Upper lobe of left lung (tissue), 6 donors: Measurements from ENCODE around the gene ELAVL1. TPM values are rescaled to one million over a fixed set of nuclear protein-coding genes. Genes with fewer than 3 reads are reported as not detected.

ENCODE experiments used
- ATAC-seq, 2 donors: fragments of 200-7000 bp; cut with Tn5 transposase; one replicate each; pipeline ENCODE4 v1.9.1; 2022; ENCODE audit warnings: mild to moderate bottlenecking in 2 of 2, moderate library complexity in 2 of 2; ENCODE audit not compliant: low FRiP score in 2 of 2
- DNase-seq, 2 donors: peaks; one replicate each; pipeline ENCODE4 v3.0.0-alpha.2; 2019 to 2020
- H3K27ac ChIP-seq, 4 donors: fragments of 200-600 bp; sonication (generic); one replicate each; pipeline ENCODE4 v1.5.1; 2016 to 2019
- H3K27me3 ChIP-seq, 4 donors: fragments of 200-600 bp; sonication (generic); one replicate each; pipeline ENCODE4 v1.5.1; 2017 to 2019
- H3K36me3 ChIP-seq, 4 donors: fragments of 200-600 bp; sonication (generic); one replicate each; pipeline ENCODE4 v1.5.1; 2016 to 2019
- H3K4me1 ChIP-seq, 4 donors: fragments of 200-600 bp; sonication (generic); one replicate each; pipeline ENCODE4 v1.5.1; 2018 to 2019
- H3K4me3 ChIP-seq, 4 donors: fragments of 200-600 bp; sonication (generic); one replicate each; pipeline ENCODE4 v1.5.1; 2017 to 2019; ENCODE audit warnings: mild to moderate bottlenecking in 2 of 4, moderate library complexity in 1 of 4
- H3K9me3 ChIP-seq, 4 donors: fragments of 200-600 bp; sonication (generic); one replicate each; pipeline ENCODE4 v1.5.1; 2018 to 2019
- EP300 ChIP-seq, 4 donors: sonication (generic); formaldehyde crosslinking; IDR thresholded peaks; one replicate each; pipeline ENCODE4 v1.5.1; 2017; ENCODE audit warnings: antibody characterized with exemption in 4 of 4, control low read depth in 2 of 4
- POLR2A ChIP-seq, 4 donors: fragments of 450-650 bp; IDR thresholded peaks; one replicate each; pipeline ENCODE4 v1.5.1; 2016 to 2017; ENCODE audit warnings: antibody characterized with exemption in 4 of 4, mild to moderate bottlenecking in 2 of 4
- POLR2AphosphoS5 ChIP-seq, 2 donors: sonication (generic); formaldehyde crosslinking; IDR thresholded peaks; one replicate each; pipeline ENCODE4 v1.5.1; 2017; ENCODE audit warnings: antibody characterized with exemption in 2 of 2
- WGBS, 2 donors: methylation state at CpG; one replicate each; pipeline ENCODE4 v1.1.5; 2017 to 2018; 5-methylcytosine and 5-hydroxymethylcytosine counted together
- total RNA-seq, 6 donors: library from RNA; depleted of rRNA in 4 of 6; stranded (reverse); fragments of >200 nt in 4 of 6; gene quantifications; one replicate each; pipeline versions ENCODE4 v1.1.0 to v1.2.1, GENCODE V29; 2016 to 2021
- TF ChIP-seq, protein P1 (sequence below), 6 experiments: fragments of 450-650 bp in 4 of 6; fragments of 200-600 bp in 2 of 6; sonication (generic) in 2 of 6; IDR thresholded peaks; one replicate each; pipeline ENCODE4 v1.5.1; 2016 to 2019; ENCODE audit warnings: antibody characterized with exemption in 6 of 6
- donor health status: DM: no; HTN: no; CAD: no; lungs with moderate emphysema.
- donor health status: DM: no; HTN: yes; CAD: no; lungs with severe emphysema.

The ELAVL1 gene
- total RNA-seq, 6 donors from 2014 or later, result 21.0 to 71.1 (median 36.1) TPM

GRCh38 chr19:7912144-7912696 is 93.2 kb downstream of the ELAVL1 start:
- peaks cover 12 to 23% (median 19%) of the 10 kb centered on the region in 4 donors for H3K4me1 ChIP-seq
- H3K4me3 ChIP-seq, result no peak overlapping the region
- TF ChIP-seq, protein P1, sequence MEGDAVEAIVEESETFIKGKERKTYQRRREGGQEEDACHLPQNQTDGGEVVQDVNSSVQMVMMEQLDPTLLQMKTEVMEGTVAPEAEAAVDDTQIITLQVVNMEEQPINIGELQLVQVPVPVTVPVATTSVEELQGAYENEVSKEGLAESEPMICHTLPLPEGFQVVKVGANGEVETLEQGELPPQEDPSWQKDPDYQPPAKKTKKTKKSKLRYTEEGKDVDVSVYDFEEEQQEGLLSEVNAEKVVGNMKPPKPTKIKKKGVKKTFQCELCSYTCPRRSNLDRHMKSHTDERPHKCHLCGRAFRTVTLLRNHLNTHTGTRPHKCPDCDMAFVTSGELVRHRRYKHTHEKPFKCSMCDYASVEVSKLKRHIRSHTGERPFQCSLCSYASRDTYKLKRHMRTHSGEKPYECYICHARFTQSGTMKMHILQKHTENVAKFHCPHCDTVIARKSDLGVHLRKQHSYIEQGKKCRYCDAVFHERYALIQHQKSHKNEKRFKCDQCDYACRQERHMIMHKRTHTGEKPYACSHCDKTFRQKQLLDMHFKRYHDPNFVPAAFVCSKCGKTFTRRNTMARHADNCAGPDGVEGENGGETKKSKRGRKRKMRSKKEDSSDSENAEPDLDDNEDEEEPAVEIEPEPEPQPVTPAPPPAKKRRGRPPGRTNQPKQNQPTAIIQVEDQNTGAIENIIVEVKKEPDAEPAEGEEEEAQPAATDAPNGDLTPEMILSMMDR (IDR thresholded peaks at IDR 0.05), result no peak
- TF ChIP-seq POLR2A (IDR thresholded peaks at IDR 0.05) (no peak), EP300 (IDR thresholded peaks at IDR 0.05) (no peak), POLR2AphosphoS5 (IDR thresholded peaks at IDR 0.05) (no peak)
- peak in 1 of 2 donors; percentile 77 for DNase-seq
- ATAC-seq, result no peak
- no peak overlapping the region for H3K27ac ChIP-seq
- WGBS, 2 donors, result 95 to 97% methylated on average over 11 to 24 of the region's 31 CpGs
- peaks cover 26 to 47% (median 45%) of the 10 kb centered on the region in 4 donors for H3K36me3 ChIP-seq
- peaks cover 0 to 22% (median 15%) of the 10 kb centered on the region in 4 donors for H3K27me3 ChIP-seq
- H3K9me3 ChIP-seq, result no peaks in the 10 kb centered on the region

- Histone ChIP-seq H3K4me1 (peaks cover 8 to 23% (median 15%) of the 10 kb centered on the region in 4 donors), H3K27me3 (peaks cover 0 to 16% (median 10%) of the 10 kb centered on the region in 4 donors), H3K9me3 (no peaks in the 10 kb centered on the region), H3K27ac (no peak overlapping the region), H3K4me3 (no peak overlapping the region), H3K36me3 (peaks cover 26 to 49% (median 46%) of the 10 kb centered on the region in 4 donors)
- WGBS, 2 donors, result 87 to 93% methylated on average over 3 to 17 of the region's 18 CpGs
- no peak for ATAC-seq
- peak in 1 of 2 donors; percentile 70 for DNase-seq
- no peak for TF ChIP-seq POLR2AphosphoS5 (IDR thresholded peaks at IDR 0.05)
- TF ChIP-seq POLR2A (IDR thresholded peaks at IDR 0.05), result no peak
- no peak for TF ChIP-seq EP300 (IDR thresholded peaks at IDR 0.05)
- TF ChIP-seq, protein P1 (IDR thresholded peaks at IDR 0.05), result no peak
Observed at GRCh38 chr19:7911508-7912143, 93.8 kb downstream of the ELAVL1 start.

- 94 to 97% methylated on average over 29 to 36 of the region's 54 CpGs for WGBS, 2 donors
- H3K4me3 ChIP-seq, result no peak overlapping the region
- no peak overlapping the region for H3K27ac ChIP-seq
- H3K9me3 ChIP-seq, result no peaks in the 10 kb centered on the region
- DNase-seq (peak in 1 of 2 donors; percentile 75), ATAC-seq (no peak)
- peaks cover 0 to 5% (median under 1%) of the 10 kb centered on the region in 4 donors for H3K27me3 ChIP-seq
- peaks cover 6 to 23% (median 13%) of the 10 kb centered on the region in 4 donors for H3K4me1 ChIP-seq
- peaks cover 26 to 59% (median 55%) of the 10 kb centered on the region in 4 donors for H3K36me3 ChIP-seq
- TF ChIP-seq POLR2AphosphoS5 (IDR thresholded peaks at IDR 0.05), result no peak
- no peak for TF ChIP-seq EP300 (IDR thresholded peaks at IDR 0.05)
- no peak for TF ChIP-seq POLR2A (IDR thresholded peaks at IDR 0.05)
- TF ChIP-seq, protein P1 (IDR thresholded peaks at IDR 0.05), result no peak
Observed at GRCh38 chr19:7910321-7911161, 94.9 kb downstream of the ELAVL1 start.

DNA sequence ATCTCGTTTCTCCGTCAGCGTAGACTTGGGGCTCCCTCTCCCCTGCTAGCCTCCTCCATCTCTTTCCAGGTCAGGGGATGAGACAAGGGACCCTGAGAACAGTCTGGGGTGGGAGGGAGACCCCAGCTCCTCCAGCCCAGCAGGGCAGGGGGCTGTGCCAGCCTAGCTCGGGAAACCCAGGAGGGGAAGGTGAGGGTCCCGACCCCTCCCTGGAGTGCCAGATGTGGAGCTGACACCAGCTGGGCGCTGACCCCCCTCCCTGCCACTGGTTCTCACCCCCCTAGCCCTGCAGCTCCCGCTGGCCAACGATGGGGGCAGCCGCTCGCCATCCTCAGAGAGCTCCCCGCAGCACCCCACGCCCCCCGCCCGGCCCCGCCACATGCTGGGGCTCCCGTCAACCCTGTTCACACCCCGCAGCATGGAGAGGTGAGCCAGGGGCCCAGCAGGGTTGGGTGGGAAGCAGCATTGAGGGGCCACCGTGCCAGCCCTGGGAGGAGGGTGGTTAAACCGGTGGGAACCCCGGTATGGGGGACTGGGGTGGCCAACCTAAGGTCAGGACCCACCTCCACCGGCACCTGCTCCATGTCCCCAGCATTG is 95.9 kb downstream of the ELAVL1 start:
- WGBS, 2 donors, result 89 to 91% methylated on average over 7 to 11 of the region's 21 CpGs
- TF ChIP-seq POLR2AphosphoS5 (IDR thresholded peaks at IDR 0.05) (no peak), EP300 (IDR thresholded peaks at IDR 0.05) (no peak), POLR2A (IDR thresholded peaks at IDR 0.05) (no peak)
- TF ChIP-seq, protein P1 (IDR thresholded peaks at IDR 0.05), result no peak
- Histone ChIP-seq H3K36me3 (peaks cover 26 to 63% (median 55%) of the 10 kb centered on the region in 4 donors), H3K27me3 (no peaks in the 10 kb centered on the region), H3K4me3 (no peak overlapping the region), H3K9me3 (no peaks in the 10 kb centered on the region), H3K27ac (no peak overlapping the region), H3K4me1 (peaks cover 16 to 29% (median 21%) of the 10 kb centered on the region in 4 donors)
- DNase-seq (peak in 1 of 2 donors; percentile 81), ATAC-seq (no peak)
